Measurements from ENCODE around the gene CCDC57. TPM values are rescaled to one million over a fixed set of nuclear protein-coding genes. Genes with fewer than 3 reads are reported as not detected.

CCDC57 gene
- total RNA-seq, 2 donors from 2014 or later = 57.6 to 62.8 TPM

DNA sequence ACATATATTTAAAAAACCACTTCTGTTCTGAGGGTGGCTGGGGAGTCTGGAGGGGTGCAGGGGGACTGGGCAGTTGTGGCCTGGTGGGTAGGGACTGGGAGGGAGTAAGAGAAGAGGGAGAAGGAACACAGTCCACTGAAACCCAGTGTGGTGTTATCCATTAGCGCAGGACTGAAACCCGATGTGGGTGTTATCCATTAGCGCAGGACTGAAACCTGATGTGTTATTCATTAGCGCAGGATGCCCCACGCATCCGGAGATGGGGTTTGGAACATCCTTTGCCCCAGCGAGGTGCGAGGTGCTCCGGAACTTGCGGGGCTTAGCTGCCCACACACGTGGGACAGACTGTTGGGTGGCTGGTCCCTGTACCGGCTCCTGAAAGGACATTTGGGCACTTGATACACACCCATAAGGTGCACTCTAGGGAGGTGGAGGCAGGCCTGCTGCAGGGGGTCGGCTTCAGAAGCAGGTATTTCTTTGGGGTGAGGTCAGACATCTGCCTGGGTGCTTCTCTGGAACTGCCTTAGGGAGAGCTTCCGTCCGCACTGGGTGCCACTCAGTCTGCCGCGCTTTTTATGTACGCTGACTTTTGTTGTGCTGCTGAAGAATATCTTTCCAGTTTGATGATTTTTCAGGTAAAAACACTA lies 94.4 kb downstream of the CCDC57 start:
- H3K9me3 ChIP-seq = no peaks in the 10 kb centered on the region
- WGBS = 70% methylated on average over 18 of the region's 18 CpGs

DNA sequence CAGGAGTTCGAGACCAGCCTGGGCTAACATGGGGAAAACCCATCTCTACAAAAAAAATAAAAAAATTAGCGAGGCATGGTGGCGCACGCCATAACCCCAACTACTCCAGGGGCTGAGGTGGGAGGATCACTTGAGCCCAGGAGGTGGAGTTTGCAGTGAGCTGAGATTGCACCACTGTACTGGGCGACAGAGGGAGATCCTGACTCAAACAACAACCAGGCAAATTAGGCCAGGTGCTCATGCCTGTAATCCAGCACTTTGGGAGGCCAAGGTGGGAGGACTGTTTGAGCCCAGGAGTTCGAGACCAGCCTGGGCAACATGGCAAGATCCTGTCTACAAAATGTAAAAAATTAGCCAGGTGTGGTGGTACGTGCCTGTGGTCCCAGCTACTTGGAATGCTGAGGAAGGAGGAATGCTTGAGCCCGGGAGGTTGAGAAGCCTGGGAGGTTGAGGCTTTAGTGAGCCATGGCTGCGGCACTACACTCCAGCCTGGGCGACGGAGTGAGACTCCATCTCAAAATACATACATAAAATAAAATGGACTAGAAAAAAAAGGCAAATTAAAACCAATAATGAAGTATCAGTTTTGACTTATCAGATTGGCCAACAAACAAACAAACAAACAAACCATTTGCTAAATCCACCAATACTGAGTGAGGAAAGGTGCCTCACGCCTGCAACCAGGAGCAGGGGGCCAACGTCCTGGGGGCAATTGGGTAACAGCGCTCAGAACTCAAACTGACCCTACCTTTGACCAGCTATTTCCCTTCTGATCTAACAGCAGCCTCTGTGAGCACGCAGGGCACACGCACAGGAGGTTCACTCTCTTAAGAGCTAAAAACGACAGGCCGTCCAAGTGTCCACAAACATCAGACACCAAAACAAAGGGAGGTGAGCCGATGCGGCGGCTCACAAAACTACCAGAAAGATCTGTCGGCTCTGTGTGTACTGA lies 95.2 kb downstream of the CCDC57 start:
- no peak overlapping the region for H3K4me3 ChIP-seq
- H3K4me1 ChIP-seq (replicated peaks) = peaks cover 13% of the 10 kb centered on the region
- no peak overlapping the region for H3K27ac ChIP-seq
- no peak for TF ChIP-seq POLR2A (IDR thresholded peaks at IDR 0.05)
- no peak for TF ChIP-seq POLR2AphosphoS5 (IDR thresholded peaks at IDR 0.05)
- no peak for TF ChIP-seq CTCF (IDR thresholded peaks at IDR 0.05)
- H3K27me3 ChIP-seq (replicated peaks; ENCODE audit: insufficient read depth) = no peaks in the 10 kb centered on the region
- no peak for DNase-seq (ENCODE audit: low spot score)
- WGBS = 83% methylated on average over 22 of the region's 22 CpGs
- no peaks in the 10 kb centered on the region for H3K36me3 ChIP-seq
- no peaks in the 10 kb centered on the region for H3K9me3 ChIP-seq
- intact Hi-C loops (cut with DNase I) = no loop called here

More for the DNA sequence above, 94.4 kb downstream of the CCDC57 start:
- no peak overlapping the region for H3K27ac ChIP-seq
- peaks cover 13% of the 10 kb centered on the region for H3K4me1 ChIP-seq (replicated peaks)
- no peaks in the 10 kb centered on the region for H3K27me3 ChIP-seq (replicated peaks; ENCODE audit: insufficient read depth)
- DNase-seq (ENCODE audit: low spot score) = no peak
- no peaks in the 10 kb centered on the region for H3K36me3 ChIP-seq
- TF ChIP-seq CTCF (IDR thresholded peaks at IDR 0.05) (no peak), POLR2A (IDR thresholded peaks at IDR 0.05) (no peak), POLR2AphosphoS5 (IDR thresholded peaks at IDR 0.05) (no peak)
- intact Hi-C loops (cut with DNase I) = no loop called here
- no peak overlapping the region for H3K4me3 ChIP-seq

DNA sequence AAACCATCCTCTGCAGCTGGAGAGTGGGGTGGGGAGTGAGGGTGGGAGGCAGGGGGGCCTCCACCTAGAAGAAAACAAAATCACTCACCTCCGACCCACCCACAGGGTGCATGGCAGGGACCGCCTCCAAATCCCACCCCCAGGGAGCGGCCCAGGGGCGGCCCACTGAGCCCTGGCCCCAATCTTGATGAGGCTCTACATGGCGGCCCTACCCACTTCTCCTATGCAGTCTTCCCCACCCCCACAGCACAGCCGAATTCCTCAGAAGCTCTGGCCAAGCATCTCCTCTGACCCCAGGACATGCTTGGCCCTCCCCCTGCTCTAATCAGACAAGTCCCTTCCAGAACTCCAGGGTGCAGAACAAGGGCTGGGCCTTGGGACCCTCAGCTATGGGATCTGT lies 96.4 kb downstream of the CCDC57 start:
- no peaks in the 10 kb centered on the region for H3K27me3 ChIP-seq (replicated peaks; ENCODE audit: insufficient read depth)
- peak overlapping the region in 1 of 2 donors; percentile 99 for H3K27ac ChIP-seq
- no peak for DNase-seq (ENCODE audit: low spot score)
- TF ChIP-seq POLR2AphosphoS5 (IDR thresholded peaks at IDR 0.05) = no peak
- TF ChIP-seq POLR2A (IDR thresholded peaks at IDR 0.05) = no peak
- no peak for TF ChIP-seq CTCF (IDR thresholded peaks at IDR 0.05)
- H3K9me3 ChIP-seq = no peaks in the 10 kb centered on the region
- H3K36me3 ChIP-seq = no peaks in the 10 kb centered on the region
- peaks cover 13% of the 10 kb centered on the region for H3K4me1 ChIP-seq (replicated peaks)
- H3K4me3 ChIP-seq = no peak overlapping the region
- intact Hi-C loops (cut with DNase I) = no loop called here
- 82% methylated on average over 6 of the region's 6 CpGs for WGBS

GRCh38 chr17:82114872-82115271 lies 97.8 kb downstream of the CCDC57 start:
- Histone ChIP-seq H3K27me3 (replicated peaks; ENCODE audit: insufficient read depth) (no peaks in the 10 kb centered on the region), H3K36me3 (no peaks in the 10 kb centered on the region), H3K4me3 (no peak overlapping the region), H3K9me3 (no peaks in the 10 kb centered on the region), H3K4me1 (replicated peaks) (peaks cover 13% of the 10 kb centered on the region), H3K27ac (peak overlapping the region; percentile 90 to 99)
- intact Hi-C loops (cut with DNase I) = no loop called here
- WGBS = 97% methylated on average over 9 of the region's 9 CpGs
- no peak for TF ChIP-seq CTCF (IDR thresholded peaks at IDR 0.05)
- no peak for TF ChIP-seq POLR2AphosphoS5 (IDR thresholded peaks at IDR 0.05)
- DNase-seq (ENCODE audit: low spot score) = no peak
